SK-N-SH (cell line): ENCODE measurements around the gene MLC1. TPM values are rescaled to one million over a fixed set of nuclear protein-coding genes. Genes with fewer than 3 reads are reported as not detected.

Experiments
- CTCF ChIA-PET: fragments of 300-600, 350-600 bp; formaldehyde crosslinking; extraction: SDS; loops from one replicate; lab custom pipeline; 2021; lab: Yijun Ruan, JAX
- POLR2A ChIA-PET: fragments of 350-600 bp; sonication (Branson Sonifier 250); formaldehyde crosslinking; extraction: SDS; loops from one replicate; lab custom pipeline; 2020; ENCODE audit warnings: antibody characterized with exemption, inconsistent platforms; lab: Yijun Ruan, JAX
- DNase-seq: peaks from one replicate; pipeline ENCODE4 v3.0.0; 2012
- H2AFZ ChIP-seq: fragments of 200-600 bp; sonication (generic); 2 replicates; pipeline ENCODE4 v1.8.1; 2016; ENCODE audit warnings: antibody characterized with exemption, mild to moderate bottlenecking, low read depth
- H3F3A ChIP-seq: fragments of 200-600 bp; sonication (generic); replicated peaks from 2 replicates; pipeline ENCODE3; 2016; ENCODE audit warnings: antibody characterized with exemption, mild to moderate bottlenecking; ENCODE audit not compliant: insufficient read depth
- H3K27ac ChIP-seq, 2 experiments: fragments of 200-500 bp in 1 of 2; fragments of 200-600 bp in 1 of 2; sonication (Bioruptor generic) in 1 of 2; sonication (generic), shearing (Covaris generic) in 1 of 2; 2 replicates each; pipeline versions ENCODE4 v1.5.1 to v1.6.1; 2014 to 2016; ENCODE audit warnings: low read depth in 2 of 2, inconsistent platforms in 1 of 2, low read length in 1 of 2, mild to moderate bottlenecking in 1 of 2, mixed read lengths in 1 of 2
- H3K27me3 ChIP-seq: fragments of 200-600 bp; sonication (generic), shearing (Covaris generic); 2 replicates; pipeline ENCODE4 v1.6.1; 2016; ENCODE audit warnings: mixed run types; ENCODE audit not compliant: insufficient read depth
- H3K36me3 ChIP-seq, 2 experiments: fragments of 200-500 bp in 1 of 2; fragments of 200-600 bp in 1 of 2; sonication (Bioruptor generic) in 1 of 2; sonication (generic) in 1 of 2; replicated peaks in 1 of 2; 2 replicates each; pipeline versions ENCODE3 to v1.5.1; 2014 to 2016; ENCODE audit warnings: low read length in 1 of 2, mild to moderate bottlenecking in 1 of 2; ENCODE audit not compliant: insufficient read depth in 2 of 2, control insufficient read depth in 1 of 2
- H3K4me1 ChIP-seq, 2 experiments: fragments of 200-500 bp in 1 of 2; fragments of 200-600 bp in 1 of 2; sonication (Bioruptor generic) in 1 of 2; sonication (generic), shearing (Covaris generic) in 1 of 2; 2 replicates each; pipeline versions ENCODE4 v1.5.1 to v1.6.1; 2014 to 2016; ENCODE audit warnings: low read depth in 1 of 2, low read length in 1 of 2, mixed run types in 1 of 2; ENCODE audit not compliant: insufficient read depth in 2 of 2, control insufficient read depth in 1 of 2
- H3K4me2 ChIP-seq: fragments of 200-600 bp; sonication (generic), shearing (Covaris generic); 2 replicates; pipeline ENCODE4 v1.6.1; 2017; ENCODE audit warnings: mixed run types
- H3K4me3 ChIP-seq, 2 experiments: fragments of 200-500 bp in 1 of 2; fragments of 200-600 bp in 1 of 2; sonication (Bioruptor generic) in 1 of 2; sonication (generic), shearing (Covaris generic) in 1 of 2; 2 replicates each; pipeline versions ENCODE4 v1.5.1 to v1.8.1; 2014 to 2016; ENCODE audit warnings: low read depth in 2 of 2, inconsistent platforms in 1 of 2, low read length in 1 of 2, mild to moderate bottlenecking in 1 of 2, mixed read lengths in 1 of 2, moderate library complexity in 1 of 2
- H3K79me2 ChIP-seq: fragments of 200-600 bp; sonication (generic); 2 replicates; pipeline ENCODE4 v1.8.1; 2017; ENCODE audit warnings: mild to moderate bottlenecking; ENCODE audit not compliant: insufficient read depth
- H3K9ac ChIP-seq: fragments of 200-600 bp; sonication (generic); 2 replicates; pipeline ENCODE4 v1.6.1; 2017; ENCODE audit warnings: mixed run types
- H3K9me2 ChIP-seq: fragments of 200-600 bp; sonication (generic); 2 replicates; pipeline ENCODE4 v1.6.1; 2017; ENCODE audit warnings: mixed run types
- H3K9me3 ChIP-seq: fragments of 200-600 bp; sonication (generic); 2 replicates; pipeline ENCODE4 v1.6.1; 2017; ENCODE audit warnings: mixed run types, mild to moderate bottlenecking, moderate library complexity
- H4K20me1 ChIP-seq: fragments of 200-600 bp; sonication (generic); 2 replicates; pipeline ENCODE4 v1.6.1; 2017; ENCODE audit warnings: mild to moderate bottlenecking, mixed run types; ENCODE audit not compliant: insufficient read depth
- CHD2 ChIP-seq: fragments of 150-350 bp; IDR thresholded peaks from 2 replicates; pipeline ENCODE4 v1.6.1; 2018; ENCODE audit warnings: low read length; ENCODE audit not compliant: partially characterized antibody
- EP300 ChIP-seq, 2 experiments: IDR thresholded peaks; 2 replicates each; pipeline versions ENCODE4 v1.4.0 to v1.6.1; 2012; ENCODE audit warnings: borderline replicate concordance in 1 of 2, low read depth in 1 of 2, low read length in 1 of 2
- EZH2phosphoT487 ChIP-seq: fragments of 200-600 bp; sonication (generic); IDR thresholded peaks from 2 replicates; pipeline ENCODE4 v1.6.1; 2017; ENCODE audit warnings: low read depth, mixed run types, mild to moderate bottlenecking, antibody characterized with exemption, moderate library complexity, borderline replicate concordance
- FOSL2 ChIP-seq: IDR thresholded peaks from 2 replicates; pipeline ENCODE4 v1.4.0; 2012; ENCODE audit warnings: low read depth, mild to moderate bottlenecking, moderate library complexity, borderline replicate concordance
- FOXJ3 ChIP-seq: sonication (generic); formaldehyde crosslinking; IDR thresholded peaks from 2 replicates; pipeline ENCODE4 v1.5.1; 2020; ENCODE audit warnings: mild to moderate bottlenecking, missing genetic modification reagents
- MEF2A ChIP-seq: IDR thresholded peaks from 2 replicates; pipeline ENCODE4 v1.4.0; 2012; ENCODE audit warnings: low read depth, borderline replicate concordance
- POLR2AphosphoS5 ChIP-seq: IDR thresholded peaks from 2 replicates; pipeline ENCODE4 v1.6.1; 2012; ENCODE audit warnings: low read depth, low read length
- RAD21 ChIP-seq: IDR thresholded peaks from 2 replicates; pipeline ENCODE4 v1.6.1; 2012; ENCODE audit warnings: mild to moderate bottlenecking, low read length
- RCOR1 ChIP-seq: fragments of 150-350 bp; IDR thresholded peaks from 2 replicates; pipeline ENCODE4 v1.6.1; 2017; ENCODE audit warnings: antibody characterized with exemption, low read length
- RXRA ChIP-seq: IDR thresholded peaks from 2 replicates; pipeline ENCODE4 v1.4.0; 2012; ENCODE audit warnings: low read depth, mild to moderate bottlenecking, borderline replicate concordance
- SIN3A ChIP-seq: IDR thresholded peaks from 2 replicates; pipeline ENCODE4 v1.6.1; 2012; ENCODE audit warnings: low read depth, mild to moderate bottlenecking, low read length, moderate library complexity, borderline replicate concordance
- WGBS: methylation state at CpG from one replicate; pipeline ENCODE4 v1.1.6; 2017; ENCODE audit warnings: low lambda C conversion rate; 5-methylcytosine and 5-hydroxymethylcytosine counted together
- polyA plus RNA-seq, 3 experiments: library from polyadenylated mRNA; depleted of rRNA; stranded (reverse); fragments of >200 nt; gene quantifications; 2 replicates each; pipeline ENCODE4 v1.2.3, GENCODE V29; 2012
- TF ChIP-seq, protein P1 (sequence below): IDR thresholded peaks from 2 replicates; pipeline ENCODE4 v1.6.1; 2012; ENCODE audit warnings: mild to moderate bottlenecking, low read depth, low read length, moderate library complexity
- TF ChIP-seq, protein P2 (sequence below): fragments of 150-350 bp; IDR thresholded peaks from 2 replicates; pipeline ENCODE4 v1.6.1; 2016; ENCODE audit warnings: mild to moderate bottlenecking, low read depth, low read length
- TF ChIP-seq, protein P3 (sequence below): IDR thresholded peaks from 2 replicates; pipeline ENCODE4 v1.4.0; 2012; ENCODE audit warnings: low read depth, borderline replicate concordance

The MLC1 gene
- polyA plus RNA-seq, 1 of the 3 experiments (the other 2 are of a cell fraction) = not detected

DNA sequence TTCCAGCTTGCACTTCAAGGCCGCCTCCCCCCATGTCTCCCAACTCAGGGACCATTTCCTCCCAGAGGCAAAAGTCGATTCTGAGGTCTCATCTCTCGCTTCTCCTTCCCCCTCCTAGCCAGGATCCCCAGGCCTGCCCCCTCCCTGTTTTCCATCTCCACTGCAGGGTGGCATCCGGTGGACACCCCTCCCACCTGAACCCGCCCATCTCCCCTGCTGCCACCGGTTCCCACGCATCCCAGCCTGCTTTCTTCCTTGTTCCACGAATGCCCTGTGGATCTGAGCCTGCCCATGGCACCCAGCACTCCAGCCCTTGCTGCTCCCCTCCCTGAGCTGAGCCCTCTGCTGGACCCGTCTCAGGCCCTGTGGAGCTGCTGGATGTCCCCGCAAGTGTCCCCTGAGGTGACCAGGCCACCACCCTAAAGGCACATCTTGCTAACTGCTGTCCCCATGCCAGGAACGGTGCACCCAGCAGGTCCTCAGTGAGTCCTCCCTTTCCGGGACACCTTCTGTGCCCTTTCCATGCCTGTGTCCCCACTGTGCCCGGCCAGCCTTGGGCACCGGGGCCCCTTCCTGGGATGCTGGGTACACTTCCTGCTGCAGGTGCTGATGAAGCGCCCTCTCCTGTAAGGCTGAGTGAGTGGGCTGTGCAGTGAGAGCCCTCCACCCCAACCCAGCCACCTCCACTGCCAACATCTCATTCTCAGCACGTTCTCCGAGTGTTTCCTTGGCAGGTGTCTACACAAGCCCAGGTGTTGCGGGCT is 73.6 kb downstream of the MLC1 start:
- ChIA-PET CTCF (interaction anchor here (0.8 to 3.8 kb wide), 2 partner anchors 19 to 81 kb away, joined by 3 to 20 read pairs; no protein-coding TSS in a partner anchor), POLR2A (no interaction called here)
- no peaks in the 10 kb centered on the region for H3K4me1 ChIP-seq
- H3K4me2 ChIP-seq = no peak overlapping the region
- H3K27me3 ChIP-seq = peaks cover 60% of the 10 kb centered on the region
- H4K20me1 ChIP-seq = no peaks in the 10 kb centered on the region
- no peaks in the 10 kb centered on the region for H3K36me3 ChIP-seq
- H3K9ac ChIP-seq = no peak overlapping the region
- H2AFZ ChIP-seq = no peak overlapping the region
- no peaks in the 10 kb centered on the region for H3K79me2 ChIP-seq
- WGBS = 30% methylated on average over 10 of the region's 18 CpGs
- H3K9me2 ChIP-seq = no peaks in the 10 kb centered on the region
- TF ChIP-seq, protein P1, sequence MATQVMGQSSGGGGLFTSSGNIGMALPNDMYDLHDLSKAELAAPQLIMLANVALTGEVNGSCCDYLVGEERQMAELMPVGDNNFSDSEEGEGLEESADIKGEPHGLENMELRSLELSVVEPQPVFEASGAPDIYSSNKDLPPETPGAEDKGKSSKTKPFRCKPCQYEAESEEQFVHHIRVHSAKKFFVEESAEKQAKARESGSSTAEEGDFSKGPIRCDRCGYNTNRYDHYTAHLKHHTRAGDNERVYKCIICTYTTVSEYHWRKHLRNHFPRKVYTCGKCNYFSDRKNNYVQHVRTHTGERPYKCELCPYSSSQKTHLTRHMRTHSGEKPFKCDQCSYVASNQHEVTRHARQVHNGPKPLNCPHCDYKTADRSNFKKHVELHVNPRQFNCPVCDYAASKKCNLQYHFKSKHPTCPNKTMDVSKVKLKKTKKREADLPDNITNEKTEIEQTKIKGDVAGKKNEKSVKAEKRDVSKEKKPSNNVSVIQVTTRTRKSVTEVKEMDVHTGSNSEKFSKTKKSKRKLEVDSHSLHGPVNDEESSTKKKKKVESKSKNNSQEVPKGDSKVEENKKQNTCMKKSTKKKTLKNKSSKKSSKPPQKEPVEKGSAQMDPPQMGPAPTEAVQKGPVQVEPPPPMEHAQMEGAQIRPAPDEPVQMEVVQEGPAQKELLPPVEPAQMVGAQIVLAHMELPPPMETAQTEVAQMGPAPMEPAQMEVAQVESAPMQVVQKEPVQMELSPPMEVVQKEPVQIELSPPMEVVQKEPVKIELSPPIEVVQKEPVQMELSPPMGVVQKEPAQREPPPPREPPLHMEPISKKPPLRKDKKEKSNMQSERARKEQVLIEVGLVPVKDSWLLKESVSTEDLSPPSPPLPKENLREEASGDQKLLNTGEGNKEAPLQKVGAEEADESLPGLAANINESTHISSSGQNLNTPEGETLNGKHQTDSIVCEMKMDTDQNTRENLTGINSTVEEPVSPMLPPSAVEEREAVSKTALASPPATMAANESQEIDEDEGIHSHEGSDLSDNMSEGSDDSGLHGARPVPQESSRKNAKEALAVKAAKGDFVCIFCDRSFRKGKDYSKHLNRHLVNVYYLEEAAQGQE = no peak
- TF ChIP-seq CHD2 (no peak), RXRA (no peak), SIN3A (no peak), RCOR1 (no peak), FOXJ3 (CRISPR knock-in tag) (no peak), EP300 (IDR thresholded peaks at IDR 0.05; ENCODE audit: borderline replicate concordance in 1 of 2, low read depth in 1 of 2, low read length in 1 of 2) (no peak), MEF2A (no peak), EZH2phosphoT487 (no peak), FOSL2 (no peak), POLR2AphosphoS5 (no peak), RAD21 (no peak)
- TF ChIP-seq, protein P2, sequence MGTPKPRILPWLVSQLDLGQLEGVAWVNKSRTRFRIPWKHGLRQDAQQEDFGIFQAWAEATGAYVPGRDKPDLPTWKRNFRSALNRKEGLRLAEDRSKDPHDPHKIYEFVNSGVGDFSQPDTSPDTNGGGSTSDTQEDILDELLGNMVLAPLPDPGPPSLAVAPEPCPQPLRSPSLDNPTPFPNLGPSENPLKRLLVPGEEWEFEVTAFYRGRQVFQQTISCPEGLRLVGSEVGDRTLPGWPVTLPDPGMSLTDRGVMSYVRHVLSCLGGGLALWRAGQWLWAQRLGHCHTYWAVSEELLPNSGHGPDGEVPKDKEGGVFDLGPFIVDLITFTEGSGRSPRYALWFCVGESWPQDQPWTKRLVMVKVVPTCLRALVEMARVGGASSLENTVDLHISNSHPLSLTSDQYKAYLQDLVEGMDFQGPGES = no peak
- TF ChIP-seq, protein P3, sequence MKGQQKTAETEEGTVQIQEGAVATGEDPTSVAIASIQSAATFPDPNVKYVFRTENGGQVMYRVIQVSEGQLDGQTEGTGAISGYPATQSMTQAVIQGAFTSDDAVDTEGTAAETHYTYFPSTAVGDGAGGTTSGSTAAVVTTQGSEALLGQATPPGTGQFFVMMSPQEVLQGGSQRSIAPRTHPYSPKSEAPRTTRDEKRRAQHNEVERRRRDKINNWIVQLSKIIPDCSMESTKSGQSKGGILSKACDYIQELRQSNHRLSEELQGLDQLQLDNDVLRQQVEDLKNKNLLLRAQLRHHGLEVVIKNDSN = no peak
- H3K9me3 ChIP-seq = no peaks in the 10 kb centered on the region
- no peak overlapping the region for H3K27ac ChIP-seq
- peak; percentile 53 for DNase-seq
- no peaks in the 10 kb centered on the region for H3F3A ChIP-seq
- no peak overlapping the region for H3K4me3 ChIP-seq
